IMR-90 (cell line): Measurements from ENCODE around the gene AZU1. TPM values are rescaled to one million over a fixed set of nuclear protein-coding genes. Genes with fewer than 3 reads are reported as not detected.

Experiments used
- ATAC-seq: fragments of 200-7000 bp; cut with Tn5 transposase; 2 replicates; pipeline ENCODE4 v1.9.1; 2020; ENCODE audit warnings: low read depth, mild to moderate bottlenecking, moderate library complexity
- BruUV-seq: library from RNA; stranded (reverse); fragments of 400-500 nt; replicated peaks from 2 replicates; lab custom pipeline; 2021; lab: Mats Ljungman, UMichigan
- CTCF ChIA-PET: fragments of 300-600 bp; formaldehyde crosslinking; extraction: SDS; loops from one replicate; lab custom pipeline; 2021; ENCODE audit warnings: antibody characterized with exemption; lab: Yijun Ruan, JAX
- POLR2A ChIA-PET: fragments of 300-600 bp; sonication (Branson Sonifier 250); formaldehyde crosslinking; loops from one replicate; lab custom pipeline; 2022; ENCODE audit warnings: antibody characterized with exemption; ENCODE audit not compliant: unreplicated experiment; lab: Charles Lee
- DNase-seq: peaks from one replicate; pipeline ENCODE4 v3.0.0; 2013
- H2AFZ ChIP-seq: replicated peaks from 2 replicates; pipeline ENCODE3; 2013; ENCODE audit warnings: low read length, mild to moderate bottlenecking; ENCODE audit not compliant: poor library complexity
- H2AK5ac ChIP-seq: 2 replicates; pipeline ENCODE4 v1.6.1; 2013; ENCODE audit warnings: low read depth, low read length, inconsistent platforms
- H2AK9ac ChIP-seq: replicated peaks from 2 replicates; pipeline ENCODE3; 2013; ENCODE audit warnings: mild to moderate bottlenecking, low read depth, low read length, moderate library complexity; ENCODE audit not compliant: poor library complexity
- H2BK120ac ChIP-seq: 2 replicates; pipeline ENCODE4 v1.6.1; 2013; ENCODE audit warnings: low read depth, low read length, inconsistent platforms
- H2BK15ac ChIP-seq: 3 replicates; pipeline ENCODE4 v1.6.1; 2013; ENCODE audit warnings: low read depth, low read length, inconsistent platforms
- H2BK20ac ChIP-seq: 2 replicates; pipeline ENCODE4 v1.6.1; 2013; ENCODE audit warnings: low read depth, mild to moderate bottlenecking, inconsistent platforms, low read length, moderate library complexity
- H2BK5ac ChIP-seq: 2 replicates; pipeline ENCODE4 v1.6.1; 2013; ENCODE audit warnings: mild to moderate bottlenecking, low read depth, low read length, inconsistent platforms; ENCODE audit not compliant: poor library complexity, severe bottlenecking
- H3K14ac ChIP-seq: replicated peaks from 2 replicates; pipeline ENCODE4 v1.6.1; 2013; ENCODE audit warnings: low read depth, low read length, inconsistent platforms
- H3K18ac ChIP-seq: 2 replicates; pipeline ENCODE4 v1.6.1; 2013; ENCODE audit warnings: low read depth, low read length, control low read depth
- H3K23ac ChIP-seq: 2 replicates; pipeline ENCODE4 v1.6.1; 2013; ENCODE audit warnings: low read depth, low read length, inconsistent platforms
- H3K27ac ChIP-seq: 2 replicates; pipeline ENCODE4 v1.5.1; 2013; ENCODE audit warnings: mild to moderate bottlenecking, control low read depth, low read length; ENCODE audit not compliant: insufficient read depth
- H3K27me3 ChIP-seq: 2 replicates; pipeline ENCODE4 v1.6.1; 2013; ENCODE audit warnings: low read length; ENCODE audit not compliant: control insufficient read depth, insufficient read depth
- H3K36me3 ChIP-seq: 2 replicates; pipeline ENCODE4 v1.6.1; 2013; ENCODE audit warnings: low read length, mixed read lengths; ENCODE audit not compliant: control insufficient read depth, insufficient read depth
- H3K4ac ChIP-seq: 2 replicates; pipeline ENCODE4 v1.6.1; 2013; ENCODE audit warnings: low read depth, low read length, inconsistent platforms
- H3K4me1 ChIP-seq: 2 replicates; pipeline ENCODE4 v1.6.1; 2013; ENCODE audit warnings: low read length, mixed read lengths; ENCODE audit not compliant: control insufficient read depth, insufficient read depth
- H3K4me2 ChIP-seq: 2 replicates; pipeline ENCODE4 v1.6.1; 2013; ENCODE audit warnings: low read depth, mild to moderate bottlenecking, control low read depth, low read length, moderate library complexity
- H3K4me3 ChIP-seq: 2 replicates; pipeline ENCODE4 v1.5.1; 2013; ENCODE audit warnings: low read depth, mild to moderate bottlenecking, control low read depth, low read length, moderate library complexity; ENCODE audit not compliant: insufficient read depth
- H3K56ac ChIP-seq: 2 replicates; pipeline ENCODE4 v1.6.1; 2013; ENCODE audit warnings: low read length, inconsistent platforms; ENCODE audit not compliant: insufficient read depth; ENCODE audit errors: extremely low read depth
- H3K79me1 ChIP-seq, 2 experiments: 2 replicates each; pipeline ENCODE4 v1.6.1; 2013; ENCODE audit warnings: low read length in 2 of 2, inconsistent platforms in 1 of 2, low read depth in 1 of 2
- H3K9ac ChIP-seq: 2 replicates; pipeline ENCODE4 v1.6.1; 2013; ENCODE audit warnings: low read depth, low read length, control low read depth
- H3K9me1 ChIP-seq: 2 replicates; pipeline ENCODE4 v1.6.1; 2013; ENCODE audit warnings: low read length, inconsistent platforms; ENCODE audit not compliant: insufficient read depth
- H3K9me3 ChIP-seq: 2 replicates; pipeline ENCODE4 v1.6.1; 2013; ENCODE audit warnings: low read length; ENCODE audit not compliant: control insufficient read depth, insufficient read depth
- H4K20me1 ChIP-seq: 2 replicates; pipeline ENCODE4 v1.6.1; 2013; ENCODE audit warnings: low read length, inconsistent platforms; ENCODE audit not compliant: insufficient read depth
- H4K5ac ChIP-seq: 2 replicates; pipeline ENCODE4 v1.6.1; 2013; ENCODE audit warnings: mild to moderate bottlenecking, low read depth, low read length, control low read depth
- H4K8ac ChIP-seq, 2 experiments: 2 replicates each; pipeline ENCODE4 v1.6.1; 2013; ENCODE audit warnings: low read depth in 2 of 2, low read length in 2 of 2, control low read depth in 1 of 2, inconsistent platforms in 1 of 2
- H4K91ac ChIP-seq: 2 replicates; pipeline ENCODE4 v1.6.1; 2013; ENCODE audit warnings: low read depth, low read length, inconsistent platforms; ENCODE audit not compliant: insufficient read depth
- CEBPB ChIP-seq: IDR thresholded peaks from 2 replicates; pipeline ENCODE4 v1.6.1; 2012; ENCODE audit warnings: low read depth, low read length, improper control_type of control experiment
- CHD1 ChIP-seq: IDR thresholded peaks from 2 replicates; pipeline ENCODE4 v1.6.1; 2012; ENCODE audit warnings: low read depth, low read length, improper control_type of control experiment
- ELK1 ChIP-seq: fragments of 150-350 bp; IDR thresholded peaks from 2 replicates; pipeline ENCODE4 v1.6.1; 2016; ENCODE audit warnings: low read depth, mild to moderate bottlenecking, low read length, moderate library complexity, borderline replicate concordance
- FOS ChIP-seq: fragments of 150-350 bp; IDR thresholded peaks from 2 replicates; pipeline ENCODE4 v1.6.1; 2016; ENCODE audit warnings: low read depth, low read length
- MAFK ChIP-seq: IDR thresholded peaks from 2 replicates; pipeline ENCODE4 v1.6.1; 2012; ENCODE audit warnings: low read depth, low read length, improper control_type of control experiment
- MAZ ChIP-seq: IDR thresholded peaks from 2 replicates; pipeline ENCODE4 v1.6.1; 2012; ENCODE audit warnings: low read depth, mild to moderate bottlenecking, low read length, improper control_type of control experiment, moderate library complexity, borderline replicate concordance
- NFE2L2 ChIP-seq: fragments of 150-350 bp; IDR thresholded peaks from 2 replicates; pipeline ENCODE4 v1.6.1; 2016; ENCODE audit warnings: low read depth, mild to moderate bottlenecking, low read length
- POLR2A ChIP-seq: IDR thresholded peaks from 2 replicates; pipeline ENCODE4 v1.6.1; 2012; ENCODE audit warnings: mild to moderate bottlenecking, low read depth, low read length
- RAD21 ChIP-seq: IDR thresholded peaks from 2 replicates; pipeline ENCODE4 v1.6.1; 2012; ENCODE audit warnings: low read length, improper control_type of control experiment
- RFX5 ChIP-seq: IDR thresholded peaks from 2 replicates; pipeline ENCODE4 v1.8.0; 2012; ENCODE audit warnings: low read depth, mild to moderate bottlenecking, low read length, moderate library complexity
- SMC3 ChIP-seq: fragments of 150-350 bp; IDR thresholded peaks from 2 replicates; pipeline ENCODE4 v1.6.1; 2016; ENCODE audit warnings: low read depth, mild to moderate bottlenecking, antibody characterized with exemption, low read length, moderate library complexity
- USF2 ChIP-seq: fragments of 150-350 bp; IDR thresholded peaks from 2 replicates; pipeline ENCODE4 v1.6.1; 2017; ENCODE audit warnings: mild to moderate bottlenecking, antibody characterized with exemption, low read length, low read depth
- WGBS, 2 experiments: methylation state at CpG; one replicate each; pipeline versions ENCODE4 v1.1.5 to v1.1.7; 2013; ENCODE audit warnings: missing lambda C conversion rate in 2 of 2; ENCODE audit not compliant: insufficient read length in 1 of 2; ENCODE audit errors: extremely low coverage in 2 of 2; 5-methylcytosine and 5-hydroxymethylcytosine counted together
- dilution Hi-C: fragments of 300-500 bp; cut with HindIII; formaldehyde crosslinking; loops from one replicate; pipeline ENCODE4 v1.14.3; 2018; ENCODE audit warnings: low sequenced_read_pairs; ENCODE audit not compliant: unreplicated experiment
- in situ Hi-C: fragments of 300-500 bp; cut with MboI; formaldehyde crosslinking; loops from 3 replicates; pipeline ENCODE4 v1.14.3; 2019; ENCODE audit warnings: low sequenced_read_pairs, inconsistent platforms, mixed read lengths
- intact Hi-C: fragments of 100-400 bp; cut with micrococcal nuclease; formaldehyde crosslinking; loops from 2 replicates; pipeline ENCODE4 v1.10.0; 2022
- polyA plus RNA-seq, 3 experiments: library from polyadenylated mRNA; depleted of rRNA; stranded (reverse); fragments of >200 nt; gene quantifications; 2 replicates each; pipeline ENCODE4 v1.2.3, GENCODE V29; 2012; ENCODE audit warnings: low replicate concordance in 1 of 3
- total RNA-seq: library from RNA; depleted of rRNA; stranded (reverse); fragments of >200 nt; gene quantifications from 2 replicates; pipeline ENCODE4 v1.2.3, GENCODE V29; 2012

The AZU1 gene
- total and polyA plus RNA-seq, 2 of the 4 experiments (the other 2 are of a cell fraction) = 0.12 TPM; not detected in 1

- no peaks in the 10 kb centered on the region for H3K79me1 ChIP-seq
- no peak for TF ChIP-seq CHD1
- TF ChIP-seq ELK1 = no peak
- no peak for TF ChIP-seq MAZ
- TF ChIP-seq USF2 = no peak
- TF ChIP-seq CEBPB = no peak
- TF ChIP-seq RAD21 = no peak
- no peak for TF ChIP-seq POLR2A
- no peak for TF ChIP-seq MAFK
- TF ChIP-seq RFX5 = no peak
- TF ChIP-seq SMC3 = no peak
- TF ChIP-seq NFE2L2 = no peak
- TF ChIP-seq FOS = no peak
- intact Hi-C loops (no loop called here), in situ Hi-C loops (no loop called here), dilution Hi-C loops (no loop called here)
- H3K23ac ChIP-seq = no peak overlapping the region
- H3K27ac ChIP-seq = no peak overlapping the region
- no peak overlapping the region for H4K8ac ChIP-seq
- H3K14ac ChIP-seq = no peak overlapping the region
- H3K9me1 ChIP-seq = no peaks in the 10 kb centered on the region
- ATAC-seq (no peak), DNase-seq (no peak)
- 83% methylated on average over 16 of the region's 37 CpGs; no CpG with 5 or more reads in 1 of the 2 experiments for WGBS, 2 experiments
- H2AFZ ChIP-seq = no peak overlapping the region
- H4K91ac ChIP-seq = no peak overlapping the region
- H2BK5ac ChIP-seq = no peak overlapping the region
- H2AK5ac ChIP-seq = no peak overlapping the region
- no peak overlapping the region for H2BK20ac ChIP-seq
- H3K9ac ChIP-seq = no peak overlapping the region
- no peak overlapping the region for H3K4me3 ChIP-seq
- H3K36me3 ChIP-seq = no peaks in the 10 kb centered on the region
- BruUV-seq = no TSS peak
- peak overlapping the region; percentile 55 for H2AK9ac ChIP-seq
- H3K4me2 ChIP-seq = no peak overlapping the region
- H3K27me3 ChIP-seq = peaks cover 20% of the 10 kb centered on the region
- H2BK15ac ChIP-seq = no peak overlapping the region
- ChIA-PET POLR2A (no interaction called here), CTCF (interaction anchor here (0.7 kb wide), 1 partner anchor 174 kb away, joined by 4 read pairs; no protein-coding TSS in a partner anchor)
- H3K4me1 ChIP-seq = peaks cover 7% of the 10 kb centered on the region
- no peak overlapping the region for H3K4ac ChIP-seq
- H3K18ac ChIP-seq = no peak overlapping the region
- no peak overlapping the region for H2BK120ac ChIP-seq
- H3K9me3 ChIP-seq = no peaks in the 10 kb centered on the region
- no peak overlapping the region for H4K5ac ChIP-seq
- H3K56ac ChIP-seq = no peak overlapping the region
- no peaks in the 10 kb centered on the region; the same call in 1 of the 2 replicates for H4K20me1 ChIP-seq
These were observed 18.3 kb downstream of the AZU1 start for GRCh38 chr19:845707-846521.
